GM21447 (cell line): Measurements from ENCODE around the gene TMEM31.
"Not testable (repeated sequence)": the region's sequence is repeated elsewhere in the genome, so short reads cannot be mapped to it uniquely, and the experiment has no call there.

ENCODE experiments used
- ATAC-seq: cut with Tn5 transposase; IDR thresholded peaks from one replicate; pipeline ENCODE4 v1.9.1; 2021; ENCODE audit not compliant: unreplicated experiment

Gene TMEM31

GRCh38 chrX:103722505-103722904, 11.8 kb downstream of the TMEM31 start:
- no peak for ATAC-seq

- no peak for ATAC-seq
Measured at GRCh38 chrX:103726477-103726876, 15.8 kb downstream of the TMEM31 start.

- ATAC-seq = no peak
Measured at GRCh38 chrX:103727115-103727514, 16.4 kb downstream of the TMEM31 start.

- no peak for ATAC-seq
Measured at GRCh38 chrX:103729015-103729414, 18.3 kb downstream of the TMEM31 start.

- no peak for ATAC-seq
Measured at GRCh38 chrX:103730147-103730795, 19.6 kb downstream of the TMEM31 start.

GRCh38 chrX:103730796-103731493, 20.2 kb downstream of the TMEM31 start:
- ATAC-seq = no peak

GRCh38 chrX:103733017-103733416, 22.3 kb downstream of the TMEM31 start:
- no peak for ATAC-seq

- no peak for ATAC-seq
Measured at GRCh38 chrX:103734125-103734760, 23.5 kb downstream of the TMEM31 start.

GRCh38 chrX:103737696-103738095, 27.0 kb downstream of the TMEM31 start:
- ATAC-seq = no peak

GRCh38 chrX:103739421-103739820, 28.7 kb downstream of the TMEM31 start:
- ATAC-seq = no peak

- ATAC-seq = no peak
Measured at GRCh38 chrX:103741879-103742278, 31.2 kb downstream of the TMEM31 start.

GRCh38 chrX:103742339-103742738, 31.6 kb downstream of the TMEM31 start:
- ATAC-seq = no peak

GRCh38 chrX:103747163-103747562, 36.5 kb downstream of the TMEM31 start:
- no peak for ATAC-seq

- ATAC-seq = no peak
Measured at GRCh38 chrX:103754401-103754800, 43.7 kb downstream of the TMEM31 start.

GRCh38 chrX:103756736-103757135, 46.0 kb downstream of the TMEM31 start:
- ATAC-seq = no peak

- ATAC-seq = no peak
Measured at GRCh38 chrX:103758555-103758954, 47.8 kb downstream of the TMEM31 start.

GRCh38 chrX:103763541-103763940, 52.8 kb downstream of the TMEM31 start:
- ATAC-seq = not testable (repeated sequence)
